Measurements from ENCODE around the gene STIM2.

The STIM2 gene

GRCh38 chr4:26999689-27000088 is 139.0 kb downstream of the STIM2 start:
- no peaks in the 10 kb centered on the region for H3K27me3 ChIP-seq (ENCODE audit: control insufficient read depth, insufficient read depth, low read length)
- H3K36me3 ChIP-seq (ENCODE audit: control insufficient read depth, insufficient read depth, low read length): no peaks in the 10 kb centered on the region
- H3K9ac ChIP-seq (ENCODE audit: low read depth, low read length): no peak overlapping the region
- H3K4me1 ChIP-seq (ENCODE audit: control insufficient read depth, insufficient read depth, low read length): peaks cover 8% of the 10 kb centered on the region
- no peaks in the 10 kb centered on the region for H3K9me3 ChIP-seq (ENCODE audit: control insufficient read depth, insufficient read depth, low read length)
- H3K4me3 ChIP-seq (ENCODE audit: low read depth, low read length): no peak overlapping the region

- Histone ChIP-seq H3K4me3 (ENCODE audit: low read depth, low read length) (no peak overlapping the region), H3K9me3 (ENCODE audit: control insufficient read depth, insufficient read depth, low read length) (no peaks in the 10 kb centered on the region), H3K36me3 (ENCODE audit: control insufficient read depth, insufficient read depth, low read length) (no peaks in the 10 kb centered on the region), H3K9ac (ENCODE audit: low read depth, low read length) (no peak overlapping the region), H3K4me1 (ENCODE audit: control insufficient read depth, insufficient read depth, low read length) (peaks cover 8% of the 10 kb centered on the region), H3K27me3 (ENCODE audit: control insufficient read depth, insufficient read depth, low read length) (no peaks in the 10 kb centered on the region)
These were observed 139.5 kb downstream of the STIM2 start for GRCh38 chr4:27000122-27000521.

- H3K27me3 ChIP-seq (ENCODE audit: control insufficient read depth, insufficient read depth, low read length): no peaks in the 10 kb centered on the region
- no peak overlapping the region for H3K9ac ChIP-seq (ENCODE audit: low read depth, low read length)
- H3K9me3 ChIP-seq (ENCODE audit: control insufficient read depth, insufficient read depth, low read length): no peaks in the 10 kb centered on the region
- H3K4me3 ChIP-seq (ENCODE audit: low read depth, low read length): no peak overlapping the region
- no peaks in the 10 kb centered on the region for H3K36me3 ChIP-seq (ENCODE audit: control insufficient read depth, insufficient read depth, low read length)
- H3K4me1 ChIP-seq (ENCODE audit: control insufficient read depth, insufficient read depth, low read length): peaks cover 8% of the 10 kb centered on the region
These were observed 140.2 kb downstream of the STIM2 start for GRCh38 chr4:27000820-27001219.

GRCh38 chr4:27001398-27002164 is 140.9 kb downstream of the STIM2 start:
- Histone ChIP-seq H3K27me3 (ENCODE audit: control insufficient read depth, insufficient read depth, low read length) (no peaks in the 10 kb centered on the region), H3K36me3 (ENCODE audit: control insufficient read depth, insufficient read depth, low read length) (no peaks in the 10 kb centered on the region), H3K9me3 (ENCODE audit: control insufficient read depth, insufficient read depth, low read length) (no peaks in the 10 kb centered on the region), H3K4me1 (ENCODE audit: control insufficient read depth, insufficient read depth, low read length) (peaks cover 8% of the 10 kb centered on the region), H3K9ac (ENCODE audit: low read depth, low read length) (no peak overlapping the region), H3K4me3 (ENCODE audit: low read depth, low read length) (no peak overlapping the region)

GRCh38 chr4:27003642-27004113 is 143.0 kb downstream of the STIM2 start:
- no peaks in the 10 kb centered on the region for H3K36me3 ChIP-seq (ENCODE audit: control insufficient read depth, insufficient read depth, low read length)
- H3K9me3 ChIP-seq (ENCODE audit: control insufficient read depth, insufficient read depth, low read length): no peaks in the 10 kb centered on the region
- no peaks in the 10 kb centered on the region for H3K27me3 ChIP-seq (ENCODE audit: control insufficient read depth, insufficient read depth, low read length)
- H3K4me3 ChIP-seq (ENCODE audit: low read depth, low read length): no peak overlapping the region
- H3K9ac ChIP-seq (ENCODE audit: low read depth, low read length): no peak overlapping the region
- H3K4me1 ChIP-seq (ENCODE audit: control insufficient read depth, insufficient read depth, low read length): peaks cover 8% of the 10 kb centered on the region

GRCh38 chr4:27005501-27005900 is 144.9 kb downstream of the STIM2 start:
- H3K27me3 ChIP-seq (ENCODE audit: control insufficient read depth, insufficient read depth, low read length): no peaks in the 10 kb centered on the region
- H3K9ac ChIP-seq (ENCODE audit: low read depth, low read length): no peak overlapping the region
- H3K9me3 ChIP-seq (ENCODE audit: control insufficient read depth, insufficient read depth, low read length): no peaks in the 10 kb centered on the region
- no peak overlapping the region for H3K4me3 ChIP-seq (ENCODE audit: low read depth, low read length)
- no peaks in the 10 kb centered on the region for H3K36me3 ChIP-seq (ENCODE audit: control insufficient read depth, insufficient read depth, low read length)
- peaks cover 8% of the 10 kb centered on the region for H3K4me1 ChIP-seq (ENCODE audit: control insufficient read depth, insufficient read depth, low read length)

GRCh38 chr4:27005905-27006590 is 145.4 kb downstream of the STIM2 start:
- Histone ChIP-seq H3K9me3 (ENCODE audit: control insufficient read depth, insufficient read depth, low read length) (no peaks in the 10 kb centered on the region), H3K4me1 (ENCODE audit: control insufficient read depth, insufficient read depth, low read length) (peaks cover 8% of the 10 kb centered on the region), H3K27me3 (ENCODE audit: control insufficient read depth, insufficient read depth, low read length) (no peaks in the 10 kb centered on the region), H3K4me3 (ENCODE audit: low read depth, low read length) (no peak overlapping the region), H3K36me3 (ENCODE audit: control insufficient read depth, insufficient read depth, low read length) (no peaks in the 10 kb centered on the region), H3K9ac (ENCODE audit: low read depth, low read length) (no peak overlapping the region)

GRCh38 chr4:27006646-27007045 is 146.0 kb downstream of the STIM2 start:
- H3K4me3 ChIP-seq (ENCODE audit: low read depth, low read length): no peak overlapping the region
- no peaks in the 10 kb centered on the region for H3K9me3 ChIP-seq (ENCODE audit: control insufficient read depth, insufficient read depth, low read length)
- peaks cover 8% of the 10 kb centered on the region for H3K4me1 ChIP-seq (ENCODE audit: control insufficient read depth, insufficient read depth, low read length)
- H3K36me3 ChIP-seq (ENCODE audit: control insufficient read depth, insufficient read depth, low read length): no peaks in the 10 kb centered on the region
- H3K27me3 ChIP-seq (ENCODE audit: control insufficient read depth, insufficient read depth, low read length): no peaks in the 10 kb centered on the region
- H3K9ac ChIP-seq (ENCODE audit: low read depth, low read length): no peak overlapping the region

- Histone ChIP-seq H3K4me1 (ENCODE audit: control insufficient read depth, insufficient read depth, low read length) (peaks cover 8% of the 10 kb centered on the region), H3K36me3 (ENCODE audit: control insufficient read depth, insufficient read depth, low read length) (no peaks in the 10 kb centered on the region), H3K9me3 (ENCODE audit: control insufficient read depth, insufficient read depth, low read length) (no peaks in the 10 kb centered on the region), H3K4me3 (ENCODE audit: low read depth, low read length) (no peak overlapping the region), H3K9ac (ENCODE audit: low read depth, low read length) (no peak overlapping the region), H3K27me3 (ENCODE audit: control insufficient read depth, insufficient read depth, low read length) (no peaks in the 10 kb centered on the region)
These were observed 146.9 kb downstream of the STIM2 start for GRCh38 chr4:27007507-27007906.

GRCh38 chr4:27008679-27009078 is 148.0 kb downstream of the STIM2 start:
- no peaks in the 10 kb centered on the region for H3K4me1 ChIP-seq (ENCODE audit: control insufficient read depth, insufficient read depth, low read length)
- no peaks in the 10 kb centered on the region for H3K27me3 ChIP-seq (ENCODE audit: control insufficient read depth, insufficient read depth, low read length)
- no peak overlapping the region for H3K4me3 ChIP-seq (ENCODE audit: low read depth, low read length)
- no peak overlapping the region for H3K9ac ChIP-seq (ENCODE audit: low read depth, low read length)
- no peaks in the 10 kb centered on the region for H3K36me3 ChIP-seq (ENCODE audit: control insufficient read depth, insufficient read depth, low read length)
- no peaks in the 10 kb centered on the region for H3K9me3 ChIP-seq (ENCODE audit: control insufficient read depth, insufficient read depth, low read length)

GRCh38 chr4:27009539-27009938 is 148.9 kb downstream of the STIM2 start:
- no peaks in the 10 kb centered on the region for H3K4me1 ChIP-seq (ENCODE audit: control insufficient read depth, insufficient read depth, low read length)
- no peaks in the 10 kb centered on the region for H3K36me3 ChIP-seq (ENCODE audit: control insufficient read depth, insufficient read depth, low read length)
- H3K9me3 ChIP-seq (ENCODE audit: control insufficient read depth, insufficient read depth, low read length): no peaks in the 10 kb centered on the region
- no peaks in the 10 kb centered on the region for H3K27me3 ChIP-seq (ENCODE audit: control insufficient read depth, insufficient read depth, low read length)
- H3K9ac ChIP-seq (ENCODE audit: low read depth, low read length): no peak overlapping the region
- H3K4me3 ChIP-seq (ENCODE audit: low read depth, low read length): no peak overlapping the region

GRCh38 chr4:27010334-27010940 is 149.8 kb downstream of the STIM2 start:
- no peaks in the 10 kb centered on the region for H3K27me3 ChIP-seq (ENCODE audit: control insufficient read depth, insufficient read depth, low read length)
- no peaks in the 10 kb centered on the region for H3K4me1 ChIP-seq (ENCODE audit: control insufficient read depth, insufficient read depth, low read length)
- no peaks in the 10 kb centered on the region for H3K36me3 ChIP-seq (ENCODE audit: control insufficient read depth, insufficient read depth, low read length)
- no peak overlapping the region for H3K9ac ChIP-seq (ENCODE audit: low read depth, low read length)
- no peaks in the 10 kb centered on the region for H3K9me3 ChIP-seq (ENCODE audit: control insufficient read depth, insufficient read depth, low read length)
- no peak overlapping the region for H3K4me3 ChIP-seq (ENCODE audit: low read depth, low read length)

Measured in iPS-15b (cell line).